HS-5 (cell line): Measurements from ENCODE around the gene TPST2.
"Not testable (repeated sequence)": the region's sequence is repeated elsewhere in the genome, so short reads cannot be mapped to it uniquely, and the experiment has no call there.

ENCODE experiments used
- DNase-seq: peaks from one replicate; pipeline ENCODE4 v3.0.0-alpha.2; 2012; ENCODE audit warnings: low read depth

The TPST2 gene

DNA sequence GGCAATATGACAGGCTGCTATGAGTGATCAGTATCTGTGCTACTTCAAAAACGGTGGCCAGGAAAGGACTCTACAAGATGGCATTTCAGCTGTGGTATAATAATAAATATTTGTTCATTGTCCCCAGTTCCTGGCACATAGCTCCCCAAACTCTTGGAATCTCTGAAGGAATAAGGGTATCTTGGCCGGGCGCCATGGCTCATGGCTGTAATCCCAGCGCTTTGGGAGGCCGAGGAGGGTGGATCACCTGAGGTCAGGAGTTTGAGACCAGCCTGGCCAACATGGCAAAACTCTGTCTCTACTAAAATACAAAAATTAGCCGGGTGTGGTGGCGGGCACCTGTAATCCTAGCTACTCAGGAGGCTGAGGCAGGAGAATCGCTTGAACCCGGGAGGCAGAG lies 61.4 kb downstream of the TPST2 start:
- not testable (repeated sequence) for DNase-seq

- DNase-seq: no peak
Observed at GRCh38 chr22:26527574-26528465, 62.1 kb downstream of the TPST2 start.

DNA sequence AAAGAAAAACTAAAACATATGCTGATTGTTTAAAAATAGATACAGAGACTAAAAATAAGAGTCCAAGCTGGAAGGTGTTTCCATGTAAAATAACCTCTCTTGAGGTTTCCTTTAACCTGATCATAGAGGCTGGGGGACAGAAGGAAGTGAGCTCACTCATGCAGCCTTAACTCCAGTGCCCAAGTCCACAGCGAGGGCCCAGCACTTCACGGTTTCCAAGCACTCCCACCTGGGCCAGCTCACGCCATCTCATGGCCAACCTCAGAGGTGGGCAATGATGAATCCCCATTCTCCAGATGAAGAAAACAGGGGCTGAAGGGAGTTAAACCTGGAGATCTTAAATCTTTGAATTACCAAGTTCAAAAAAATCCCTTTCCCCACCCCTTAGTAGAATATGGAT lies 62.8 kb downstream of the TPST2 start:
- DNase-seq: no peak

GRCh38 chr22:26525946-26526564 lies 63.9 kb downstream of the TPST2 start:
- DNase-seq: no peak

DNA sequence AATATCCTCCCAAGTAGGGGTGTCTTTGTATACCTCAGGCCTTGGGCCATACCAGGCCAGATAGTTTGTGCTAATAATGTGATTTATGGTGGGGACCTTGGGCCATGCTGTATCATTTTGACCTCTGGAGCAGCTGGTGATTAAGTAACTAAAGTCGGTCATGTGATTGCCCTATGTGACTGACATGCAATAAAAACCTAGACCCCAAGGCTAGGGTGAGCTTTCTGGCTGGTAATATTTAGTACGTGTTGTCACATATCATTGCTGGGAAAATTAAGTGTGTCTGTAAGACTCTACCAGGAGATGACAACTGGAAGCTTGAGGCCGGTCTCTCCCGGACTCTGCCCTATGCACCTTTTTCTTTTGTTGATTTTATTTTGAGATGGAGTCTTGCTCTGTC lies 65.1 kb downstream of the TPST2 start:
- no peak for DNase-seq

DNA sequence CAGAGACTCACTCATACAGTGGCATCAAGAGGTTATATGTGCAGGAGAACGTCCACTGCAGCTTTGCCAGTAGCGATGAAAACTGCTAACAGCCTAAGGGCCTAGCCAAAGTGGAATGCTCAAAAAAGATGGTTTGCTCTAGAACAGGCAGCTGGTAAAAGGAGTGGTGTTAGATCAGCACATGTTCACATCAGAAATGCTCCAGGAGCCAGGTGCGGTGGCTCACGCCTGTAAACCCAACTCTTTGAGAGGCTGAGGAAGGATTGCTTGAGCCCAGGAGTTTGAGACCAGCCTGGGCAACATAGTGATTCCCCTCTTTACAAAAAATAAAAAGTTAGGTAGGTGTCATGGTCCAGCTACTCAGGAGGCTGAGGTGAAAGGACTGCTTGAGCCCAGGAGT lies 67.3 kb downstream of the TPST2 start:
- no peak for DNase-seq

DNA sequence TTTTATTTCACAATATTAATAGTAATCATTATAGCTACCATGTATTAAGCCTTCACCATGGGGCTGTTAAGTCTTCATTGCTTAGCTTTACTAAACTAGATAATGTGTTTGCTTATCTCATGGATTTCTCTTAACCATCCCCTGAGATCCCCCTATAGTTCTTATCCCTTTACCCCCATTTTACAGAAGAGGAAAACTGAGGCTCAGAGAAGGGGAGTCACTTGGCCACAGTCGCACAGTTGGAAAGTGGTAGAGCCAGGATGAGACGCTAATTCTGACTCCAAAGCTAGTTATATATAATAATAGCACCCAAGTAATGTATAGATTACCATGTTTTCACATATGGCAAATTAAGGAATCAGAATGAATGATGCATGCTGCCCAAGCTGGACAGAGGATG lies 67.9 kb downstream of the TPST2 start:
- DNase-seq: no peak

GRCh38 chr22:26517429-26517828 lies 72.5 kb downstream of the TPST2 start:
- DNase-seq: no peak

- no peak for DNase-seq
Observed at GRCh38 chr22:26516503-26516902, 73.4 kb downstream of the TPST2 start.

DNA sequence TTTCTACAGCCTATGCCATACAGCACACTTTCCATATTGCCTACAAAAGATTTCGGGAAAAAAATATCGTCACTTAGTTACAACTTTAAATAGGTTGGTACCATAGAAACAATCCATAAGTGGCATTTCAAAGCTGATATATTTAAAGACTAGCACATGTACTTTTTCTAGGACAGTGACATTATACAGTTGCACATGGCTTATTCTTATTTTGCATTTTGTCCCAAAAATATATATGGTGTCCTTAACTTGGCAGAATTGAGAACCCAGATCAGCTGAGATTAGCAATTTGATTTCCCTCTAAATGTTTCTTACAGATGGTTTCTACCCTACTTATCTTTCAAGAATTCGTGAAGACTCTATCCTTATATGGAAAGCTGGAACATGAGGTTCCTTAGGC lies 74.0 kb downstream of the TPST2 start:
- DNase-seq: no peak

GRCh38 chr22:26514419-26515161 lies 75.3 kb downstream of the TPST2 start:
- DNase-seq: no peak

DNA sequence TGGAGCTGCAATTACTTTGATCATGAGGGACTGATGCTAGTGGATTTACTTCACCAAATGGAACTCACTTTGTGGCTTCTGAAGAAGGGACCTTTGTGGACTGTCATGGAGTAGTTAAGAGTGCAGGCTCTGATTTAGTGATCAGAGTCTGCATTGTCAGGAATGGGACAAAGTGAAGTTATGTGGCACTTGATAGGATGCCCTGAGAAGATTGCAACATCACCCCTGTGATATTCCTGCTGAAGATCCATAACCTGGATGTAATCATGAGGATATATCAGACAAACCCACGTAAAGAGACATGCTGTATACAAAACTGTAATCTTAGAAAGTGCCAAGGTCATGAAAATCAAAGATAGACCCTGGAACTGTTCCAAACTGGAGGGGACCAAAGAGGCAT lies 76.1 kb downstream of the TPST2 start:
- DNase-seq: no peak

DNA sequence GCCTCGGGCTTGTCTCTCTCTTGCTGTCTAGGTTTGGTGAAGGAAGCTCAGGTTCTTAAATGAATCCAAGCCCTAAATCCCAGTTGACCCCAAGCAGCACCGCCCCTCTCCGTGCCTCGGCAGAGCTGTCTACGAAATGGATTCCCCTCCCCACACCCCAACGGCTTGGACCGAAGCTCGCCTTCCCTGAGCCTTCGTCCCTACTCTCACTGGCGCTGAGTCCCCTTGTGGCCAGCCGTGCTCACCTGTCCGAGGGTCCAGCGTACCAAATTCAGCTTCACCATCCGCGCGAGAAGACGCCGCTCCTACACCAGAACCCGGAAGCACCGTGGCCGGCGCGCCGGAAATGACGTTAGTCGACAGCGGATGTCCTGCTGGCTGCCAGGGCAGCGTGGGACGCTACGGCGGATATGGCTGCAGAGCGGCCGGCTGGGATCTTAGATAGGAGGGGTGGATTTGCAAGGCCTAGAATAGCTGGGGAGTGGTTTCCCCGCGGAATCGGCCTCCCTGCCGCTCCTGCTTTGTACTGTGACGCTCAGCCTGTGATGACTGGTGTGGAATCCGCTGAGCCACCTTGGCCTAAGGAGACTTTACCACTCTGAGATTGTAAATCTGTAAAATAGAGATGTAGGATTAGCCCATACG lies 77.7 kb downstream of the TPST2 start, which contains the start of gene TFIP11:
Gene TFIP11, minus strand, starts transcription at position 325 of the 645 bp plus-strand sequence. CDS start 2,201 bp downstream, outside the sequence.
- peak; percentile 52 for DNase-seq

GRCh38 chr22:26508148-26508547 lies 81.8 kb downstream of the TPST2 start:
- DNase-seq: no peak

DNA sequence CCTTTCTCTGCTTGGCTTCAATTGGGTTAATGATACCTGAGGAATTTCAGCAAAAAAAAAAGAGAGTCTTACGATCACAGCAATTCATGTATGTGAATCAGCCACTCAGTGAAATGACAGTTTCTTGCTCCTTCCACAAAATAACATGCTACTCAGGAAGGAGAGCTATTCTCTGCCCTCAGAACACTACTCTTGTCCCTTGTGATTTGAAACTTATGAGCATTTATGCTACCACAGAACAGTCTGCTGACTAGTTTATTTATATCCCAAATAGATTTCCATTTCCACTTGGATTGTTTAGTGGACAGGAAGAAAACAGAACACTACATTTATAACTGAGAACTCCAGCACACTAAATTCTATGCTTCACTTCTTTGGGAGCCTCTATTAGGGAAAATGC lies 86.2 kb downstream of the TPST2 start:
- DNase-seq: no peak

GRCh38 chr22:26502688-26503561 lies 87.0 kb downstream of the TPST2 start:
- DNase-seq: no peak

DNA sequence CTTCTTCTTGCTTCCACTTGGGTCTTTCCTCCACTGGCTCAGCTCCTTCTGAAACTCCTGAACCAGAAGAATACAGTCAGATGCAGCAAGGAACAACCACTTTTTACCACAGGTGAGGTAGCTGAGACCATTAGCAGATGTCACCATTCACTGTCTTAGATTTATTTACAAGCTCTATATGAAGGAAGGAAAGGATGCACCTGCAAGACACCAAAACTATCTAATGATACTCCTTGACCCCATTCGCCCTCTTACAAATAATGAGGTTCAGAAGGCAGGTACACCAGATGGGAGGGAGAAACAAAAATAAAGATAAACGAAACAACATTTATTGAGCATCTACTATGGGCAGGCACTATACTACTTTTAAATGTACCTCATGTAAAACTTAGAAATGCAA lies 87.9 kb downstream of the TPST2 start:
- no peak for DNase-seq

DNA sequence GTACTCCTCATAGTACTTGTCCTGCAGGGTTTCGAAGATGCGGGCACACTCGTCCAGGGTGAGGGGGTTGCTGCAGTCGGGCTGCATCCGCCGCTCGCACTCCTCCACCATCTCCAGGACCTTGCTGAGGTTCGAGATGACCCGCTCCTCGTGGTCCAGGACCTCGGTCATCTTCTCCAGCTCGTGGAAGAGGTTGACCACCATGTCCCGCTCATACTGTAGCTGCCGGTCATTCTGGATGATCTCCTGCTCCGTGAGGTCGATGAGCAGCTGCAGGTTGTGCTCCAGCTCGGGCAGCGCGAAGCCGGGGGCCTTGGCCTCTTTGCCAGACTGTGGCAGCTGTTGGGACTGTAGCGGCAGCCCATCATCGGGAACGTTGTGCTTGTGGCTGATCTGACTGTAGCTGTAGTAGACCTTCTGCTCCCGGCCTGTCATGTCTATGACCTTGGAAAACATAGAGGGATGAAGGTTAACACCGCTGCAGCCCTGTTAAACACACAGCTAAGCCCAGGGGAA lies 90.7 kb downstream of the TPST2 start:
- no peak for DNase-seq

GRCh38 chr22:26496456-26496855 lies 93.5 kb downstream of the TPST2 start:
- no peak for DNase-seq

GRCh38 chr22:26494506-26494905 lies 95.4 kb downstream of the TPST2 start:
- DNase-seq: no peak

GRCh38 chr22:26492220-26492619 lies 97.7 kb downstream of the TPST2 start:
- DNase-seq: no peak
